Measurements from ENCODE around the gene TMEM14A.
A peak's percentile ranks its signal among the peaks of the same experiment; 100 is the strongest.
"Not testable (repeated sequence)": the region's sequence is repeated elsewhere in the genome, so short reads cannot be mapped to it uniquely, and the experiment has no call there.

TMEM14A gene

DNA sequence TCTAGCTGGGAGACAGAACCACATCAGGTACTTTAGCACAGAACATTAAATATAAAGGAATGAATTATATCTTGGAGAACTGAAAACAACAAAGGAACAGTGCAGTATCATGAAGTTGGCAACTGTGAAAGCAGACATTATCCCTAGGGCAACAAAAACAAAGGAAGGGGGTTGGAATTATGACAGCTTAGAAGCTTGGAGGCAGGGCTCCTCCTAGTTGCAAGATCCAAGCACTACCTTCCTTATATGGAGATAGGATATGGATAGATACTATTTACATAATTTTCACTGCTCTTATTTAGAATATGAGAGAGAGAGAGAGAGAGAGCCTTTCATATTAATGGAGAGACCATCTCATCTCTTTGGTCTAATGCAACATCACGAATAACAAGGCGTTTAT lies 27.0 kb downstream of the TMEM14A start:
- peak; percentile 37 for DNase-seq (ENCODE audit: low spot score)

DNA sequence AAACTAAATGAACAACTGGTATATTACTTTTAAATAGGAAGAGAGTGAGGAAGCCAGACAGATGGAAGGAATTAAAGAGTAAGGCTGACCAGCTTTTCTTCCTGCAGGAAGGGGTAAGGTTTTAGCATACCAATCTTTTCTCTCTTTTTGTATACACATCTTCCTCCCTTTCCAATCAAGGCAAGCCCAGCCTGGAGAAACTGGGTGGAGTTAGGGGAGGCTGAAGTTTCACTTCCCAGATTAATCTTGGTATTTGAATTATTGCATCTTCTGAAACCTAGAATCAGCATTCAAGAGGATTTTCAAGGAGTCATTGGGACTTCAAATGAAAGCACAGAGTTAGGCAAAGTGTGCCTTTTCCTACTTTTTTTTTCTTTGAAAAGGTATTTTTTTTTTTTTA lies 33.1 kb downstream of the TMEM14A start:
- no peak for DNase-seq (ENCODE audit: low spot score)

DNA sequence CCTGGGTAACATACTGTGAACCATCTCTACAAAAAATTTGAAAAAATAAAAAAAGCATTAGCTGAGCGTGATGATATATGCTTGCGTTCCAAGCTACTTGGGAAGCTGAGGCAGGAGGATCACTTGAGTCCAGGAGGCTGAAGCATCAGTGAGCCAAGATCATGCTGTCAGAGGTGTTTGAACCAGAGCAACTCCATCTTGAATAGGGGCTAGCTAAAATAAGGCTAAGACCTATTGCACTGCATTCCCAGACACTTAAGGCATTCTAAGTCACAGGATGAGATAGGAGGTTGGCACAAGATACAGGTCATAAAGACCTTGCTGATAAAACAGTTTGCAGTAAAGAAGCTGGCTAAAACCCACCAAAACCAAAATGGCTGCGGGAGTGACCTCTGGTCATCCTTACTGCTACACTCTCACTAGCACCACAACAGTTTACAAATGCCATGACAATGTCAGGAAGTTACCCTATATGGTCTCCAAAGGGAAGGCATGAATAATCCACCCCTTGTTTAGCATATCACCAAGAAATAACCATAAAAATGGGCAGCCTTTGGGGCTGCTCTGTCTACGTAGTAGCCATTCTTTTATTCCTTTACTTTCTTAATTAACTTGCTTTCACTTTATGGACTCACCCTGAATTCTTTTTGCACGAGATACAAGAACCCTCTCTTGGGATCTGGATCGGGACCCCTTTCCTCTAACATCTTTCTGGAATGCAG lies 34.0 kb downstream of the TMEM14A start:
- DNase-seq (ENCODE audit: low spot score) = not testable (repeated sequence)

DNA sequence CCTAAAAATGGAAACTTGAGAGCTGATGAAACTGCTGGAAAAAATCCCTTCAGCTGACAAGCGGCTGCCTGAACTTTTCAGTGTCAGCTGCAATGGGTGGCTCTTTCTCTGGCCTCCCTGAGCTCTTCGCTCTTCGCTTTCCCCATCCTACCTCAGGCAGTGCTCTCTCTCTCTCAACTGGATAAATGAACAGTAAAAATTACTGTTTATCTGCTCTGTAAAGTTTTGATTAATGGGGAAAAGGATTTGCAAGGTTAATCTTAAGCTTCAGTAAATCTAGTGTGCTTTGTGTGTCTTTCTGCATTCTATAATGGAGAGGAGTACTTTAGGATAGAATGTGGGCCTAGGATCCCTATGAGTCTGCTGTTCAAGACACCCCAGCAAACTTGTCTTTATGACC lies 35.1 kb downstream of the TMEM14A start:
- no peak for DNase-seq (ENCODE audit: low spot score)

DNA sequence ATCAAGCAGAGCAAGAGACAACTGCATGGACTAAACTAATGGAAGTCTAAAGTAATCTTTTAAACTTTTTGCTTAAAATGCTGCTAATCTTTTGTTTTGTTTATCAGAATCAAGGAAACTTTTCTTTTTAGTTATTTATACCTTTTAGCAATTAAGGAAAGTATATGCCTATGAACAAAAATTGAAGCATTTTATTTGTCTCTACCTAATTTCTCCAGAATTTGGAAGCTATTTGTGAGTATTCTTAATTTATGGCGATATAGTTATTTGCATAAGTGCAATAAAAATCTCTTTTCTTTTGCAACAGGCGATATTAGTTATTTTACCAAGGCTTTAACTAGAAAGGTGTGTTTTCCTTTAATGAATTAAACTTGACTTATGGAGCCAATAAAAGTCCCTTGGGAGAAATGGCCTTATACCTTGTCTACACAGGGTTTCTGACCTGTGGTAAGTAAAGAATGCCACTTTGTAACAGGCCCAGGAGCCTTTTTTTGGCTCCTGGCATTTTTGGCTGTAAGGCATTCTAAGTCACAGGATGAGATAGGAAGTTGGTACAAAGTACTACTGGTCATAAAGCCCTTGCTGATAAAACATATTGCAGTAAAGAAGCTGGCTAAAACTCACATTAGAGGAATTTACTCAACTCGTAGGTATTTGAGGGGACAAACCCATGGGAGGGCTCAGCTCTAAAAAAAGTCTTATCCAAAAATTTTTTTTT lies 37.2 kb downstream of the TMEM14A start:
- no peak for DNase-seq (ENCODE audit: low spot score)

DNA sequence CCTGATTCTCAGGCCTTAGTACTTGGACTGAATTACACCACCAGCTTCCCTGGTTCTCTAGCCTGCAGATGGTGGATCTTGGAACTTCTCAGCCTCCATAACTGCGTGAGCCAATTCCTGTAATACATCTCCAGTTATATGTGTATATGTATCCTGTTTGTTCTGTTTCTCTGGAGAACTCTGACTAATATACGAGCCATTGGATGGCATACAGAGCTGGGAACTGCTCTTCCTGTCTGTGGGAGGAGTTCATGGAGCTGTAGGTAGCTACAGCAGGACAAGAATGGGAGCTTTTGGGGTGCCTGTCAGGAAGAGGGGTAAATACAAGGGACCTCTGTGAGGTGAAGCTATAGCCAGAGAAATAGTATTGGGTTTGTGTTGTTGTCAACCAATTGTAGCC lies 41.2 kb downstream of the TMEM14A start:
- DNase-seq (ENCODE audit: low spot score) = no peak

DNA sequence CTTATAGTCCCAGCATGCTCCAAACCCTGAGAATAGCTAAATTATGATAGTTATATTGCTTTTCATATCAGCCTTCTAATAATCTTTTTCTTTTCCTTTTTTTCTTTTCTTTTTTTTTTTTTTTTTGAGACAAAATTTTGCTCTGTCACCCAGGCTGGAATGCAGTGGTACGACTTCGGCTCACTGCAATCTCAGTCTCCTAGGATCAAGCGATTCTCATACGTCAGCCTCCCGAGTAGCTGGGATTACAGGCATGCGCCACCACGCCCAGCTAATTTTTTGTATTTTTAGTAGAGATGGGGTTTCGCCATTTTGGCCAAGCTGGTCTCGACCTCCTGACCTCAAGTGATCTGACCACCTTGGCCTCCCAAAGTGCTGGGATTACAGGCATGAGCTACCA lies 43.8 kb downstream of the TMEM14A start:
- not testable (repeated sequence) for DNase-seq (ENCODE audit: low spot score)

DNA sequence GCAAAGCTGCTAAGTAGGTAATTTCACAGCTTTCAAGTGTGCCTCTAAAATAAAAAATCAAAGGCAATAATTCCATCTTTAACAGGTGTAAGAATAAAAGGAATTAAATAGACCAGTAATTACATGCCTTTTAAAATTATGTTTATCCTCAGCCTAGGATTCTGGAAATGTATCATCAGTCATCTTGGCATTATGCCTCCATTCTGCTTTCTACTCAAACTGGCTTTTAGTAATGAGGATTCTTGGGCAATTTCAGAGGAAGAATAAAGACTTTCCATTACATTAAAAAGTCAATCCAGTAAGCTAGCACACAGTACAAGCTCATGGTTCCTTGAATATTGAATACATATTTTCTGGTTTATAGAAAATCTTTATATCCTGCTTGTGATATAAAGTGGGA lies 47.6 kb downstream of the TMEM14A start:
- DNase-seq (ENCODE audit: low spot score) = no peak

DNA sequence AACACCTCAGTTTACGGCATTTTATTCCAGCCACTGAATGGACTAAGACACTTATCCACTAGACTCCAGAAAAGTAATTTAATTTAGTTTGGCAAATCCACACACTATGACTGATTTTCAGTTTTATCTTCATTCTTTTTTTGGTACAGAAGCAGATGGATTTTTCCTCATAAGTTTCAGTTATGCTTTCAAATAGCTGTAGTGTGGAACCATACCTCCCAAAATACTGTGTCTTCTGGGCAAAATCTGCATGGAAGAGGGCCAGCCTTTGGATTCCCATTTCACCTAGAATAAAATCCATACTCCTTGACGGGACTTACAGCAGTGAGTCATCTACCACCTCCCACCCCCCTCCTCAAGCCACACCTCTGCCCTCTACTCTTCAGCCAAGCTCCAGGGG lies 49.4 kb downstream of the TMEM14A start:
- DNase-seq (ENCODE audit: low spot score) = no peak

DNA sequence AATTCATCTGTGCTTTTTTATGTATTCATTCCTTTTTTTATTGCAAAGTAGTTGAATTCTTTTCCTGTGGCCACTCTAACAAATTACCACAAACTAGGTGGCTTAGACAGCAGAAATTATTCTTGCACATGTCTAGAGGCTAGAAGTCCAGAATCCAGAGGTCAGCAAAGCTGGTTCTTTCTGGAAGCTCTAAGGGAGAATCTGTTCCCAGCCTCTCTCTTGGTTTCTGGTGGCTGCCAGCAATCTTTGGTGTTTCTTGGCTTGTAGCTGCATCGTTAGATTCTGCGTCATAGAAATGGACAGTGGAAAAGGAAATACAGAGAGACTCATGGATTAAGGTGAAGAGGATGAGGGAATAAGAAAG lies 53.1 kb downstream of the TMEM14A start:
- no peak for DNase-seq (ENCODE audit: low spot score)

DNA sequence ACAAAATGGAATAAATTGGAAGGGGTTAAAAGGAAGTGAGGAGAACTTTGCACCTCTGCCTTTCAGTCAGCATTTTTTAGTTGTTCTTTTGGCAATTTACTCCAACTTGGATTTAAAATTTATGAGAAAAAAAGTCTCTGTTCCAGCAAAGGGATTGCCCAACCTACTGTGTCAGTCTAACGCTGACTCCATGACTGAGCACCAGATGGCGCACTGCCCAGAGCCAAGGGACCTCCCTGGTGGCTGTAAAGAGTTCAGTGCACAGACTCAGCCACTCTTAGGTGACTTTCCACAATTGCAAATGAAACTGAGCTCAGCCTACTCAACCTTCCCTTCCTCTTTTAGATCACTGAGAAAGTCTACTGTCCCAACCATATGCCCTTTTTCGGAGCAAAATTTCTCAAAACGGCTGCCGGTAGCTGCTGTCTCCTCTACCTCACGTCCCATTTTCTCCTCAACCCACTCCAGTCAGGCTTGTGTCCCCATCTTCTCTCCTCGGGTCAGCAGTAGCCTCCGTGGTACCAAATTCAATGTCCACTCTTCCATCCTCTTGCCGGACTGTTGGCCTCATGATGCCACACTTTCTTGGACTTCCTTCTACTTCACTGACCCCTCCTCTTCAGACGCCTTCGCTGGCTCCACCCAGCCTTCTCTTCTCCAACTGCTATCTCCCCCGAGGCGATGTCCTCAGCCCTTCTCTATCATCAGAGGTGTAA lies 53.7 kb downstream of the TMEM14A start:
- DNase-seq (ENCODE audit: low spot score) = peak; percentile 80

DNA sequence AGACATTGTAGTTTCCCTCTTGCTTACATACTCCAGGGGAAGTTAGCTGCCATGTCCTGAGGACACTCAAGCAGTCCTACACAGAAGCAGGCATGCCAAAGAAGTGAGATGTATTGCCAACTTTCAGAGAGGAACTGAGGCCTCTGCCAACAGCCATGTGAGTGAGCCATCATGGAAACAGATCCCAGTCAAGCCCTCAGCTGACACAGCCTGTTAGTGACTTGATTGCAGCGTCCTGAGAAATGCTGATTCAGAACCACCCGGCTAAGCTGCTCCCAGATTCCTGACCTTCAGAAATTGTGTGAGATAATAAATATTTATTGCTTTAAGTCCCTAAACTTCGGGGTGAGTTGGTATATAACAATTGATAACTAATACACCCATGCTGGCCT lies 54.2 kb downstream of the TMEM14A start:
- no peak for DNase-seq (ENCODE audit: low spot score)

DNA sequence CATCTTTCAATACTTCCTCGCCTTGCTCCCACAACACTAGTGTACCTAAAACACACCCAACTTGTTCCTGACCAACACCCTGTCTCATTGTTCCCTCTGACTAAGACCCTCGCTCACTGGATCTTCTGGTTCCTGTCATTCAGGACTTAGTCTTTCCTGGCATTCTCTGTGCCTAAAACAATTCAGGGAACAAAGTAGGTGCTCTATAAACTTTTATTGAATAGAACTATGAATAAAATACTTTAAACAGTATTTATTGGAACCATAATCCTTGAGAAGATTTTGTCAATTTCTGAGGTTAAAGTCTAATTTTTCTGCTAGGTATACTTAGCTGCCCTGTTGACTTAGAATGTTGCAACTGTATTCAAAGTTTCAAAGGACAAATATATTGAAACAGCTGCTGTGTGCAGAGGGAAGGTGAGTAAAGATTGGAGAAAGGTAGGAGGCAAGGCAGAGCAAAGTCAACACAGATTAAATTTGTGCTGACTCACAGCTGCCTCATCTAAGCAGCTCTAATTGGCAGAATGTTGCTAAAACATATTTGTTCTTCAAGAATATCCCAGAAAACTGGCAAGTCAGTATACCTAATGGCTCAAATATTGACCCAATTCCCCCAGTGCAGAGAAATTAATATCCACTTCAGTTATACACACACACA lies 54.8 kb downstream of the TMEM14A start:
- no peak for DNase-seq (ENCODE audit: low spot score)

DNA sequence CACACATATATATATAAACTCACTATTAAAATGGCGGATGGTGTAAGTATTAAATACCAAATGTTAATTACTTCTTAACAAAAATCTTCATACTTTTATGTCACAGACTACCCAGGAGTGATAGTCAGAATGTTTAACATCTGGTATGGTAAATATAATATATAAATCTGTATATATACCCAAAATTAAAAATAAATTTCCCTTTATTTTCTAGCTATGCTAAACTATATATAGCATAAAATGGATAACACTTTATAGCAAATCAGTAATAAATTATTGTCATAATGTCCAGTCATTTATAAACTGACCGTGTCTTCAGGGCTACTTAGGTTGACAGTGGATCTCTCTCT lies 55.3 kb downstream of the TMEM14A start:
- no peak for DNase-seq (ENCODE audit: low spot score)

DNA sequence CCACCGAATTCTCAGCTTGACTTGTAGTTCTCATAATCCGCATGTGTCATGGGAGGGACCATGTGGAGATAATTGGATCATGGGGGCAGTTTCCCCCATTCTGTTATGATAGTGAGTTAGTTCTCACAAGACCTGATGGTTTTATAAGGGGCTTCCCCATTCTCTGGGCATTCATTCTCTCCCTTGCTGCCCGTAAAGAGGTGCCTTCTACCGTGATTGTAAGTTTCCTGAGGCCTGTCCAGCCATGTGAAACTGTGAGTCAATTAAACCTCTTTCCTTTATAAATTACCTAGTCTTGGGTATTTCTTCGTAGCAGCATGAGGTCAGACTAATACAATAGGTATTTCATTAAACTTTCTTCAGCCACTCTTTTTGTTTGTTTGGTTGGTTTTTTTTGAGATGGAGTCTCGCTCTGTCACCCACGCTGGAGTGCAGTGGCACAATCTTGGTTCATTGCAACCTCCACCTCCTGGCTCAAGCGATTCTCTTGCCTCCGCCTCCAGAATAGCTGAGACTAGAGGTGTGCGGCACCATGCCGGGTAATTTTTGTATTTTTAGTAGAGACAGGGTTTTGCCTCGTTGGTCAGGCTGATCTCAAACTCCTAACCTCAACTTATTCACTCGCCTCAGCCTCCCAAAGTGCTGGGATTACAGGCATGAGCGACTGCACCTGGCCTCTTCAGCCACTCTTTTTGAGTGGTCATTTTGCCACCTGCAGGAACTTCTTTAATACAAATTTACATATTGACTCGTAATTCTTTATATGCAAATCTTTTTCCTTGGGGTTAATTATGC lies 56.0 kb downstream of the TMEM14A start:
- no peak for DNase-seq (ENCODE audit: low spot score)

DNA sequence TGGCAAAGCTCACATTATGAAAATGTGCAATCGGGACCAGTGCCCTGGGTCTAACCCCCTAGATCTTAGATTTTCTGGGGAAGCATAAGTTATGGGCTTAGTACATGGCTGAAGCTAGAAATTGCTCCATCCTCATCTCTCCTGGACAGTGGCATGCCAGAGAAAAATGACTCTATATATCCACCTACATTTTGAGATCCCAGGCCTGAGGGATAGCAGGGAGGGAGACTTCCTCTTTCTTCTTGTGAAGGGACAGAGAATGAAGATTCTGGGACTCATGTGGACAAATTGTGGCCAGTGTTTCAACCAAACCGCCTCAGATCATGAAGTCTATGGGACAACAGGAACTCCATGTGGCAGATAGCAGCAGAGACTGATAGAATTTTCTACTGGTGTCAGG lies 57.0 kb downstream of the TMEM14A start:
- no peak for DNase-seq (ENCODE audit: low spot score)

DNA sequence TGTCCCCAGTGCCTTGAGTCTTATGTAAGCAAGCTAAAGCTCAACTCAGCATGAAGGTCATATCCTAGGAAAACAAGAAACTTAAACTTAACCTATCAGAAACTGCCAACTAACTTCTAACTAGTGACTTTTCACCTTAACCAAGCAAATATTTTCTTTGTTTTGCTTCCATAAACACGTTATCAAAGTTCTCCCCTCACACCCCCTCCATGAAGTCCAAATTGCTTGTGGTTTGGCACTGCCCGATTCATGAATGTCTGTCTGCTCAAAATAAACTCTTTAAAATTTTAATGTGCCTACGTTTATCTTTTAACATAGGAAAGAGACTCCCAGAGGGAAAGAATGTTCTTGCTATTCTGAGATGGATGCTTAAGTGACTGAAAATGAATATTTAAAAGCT lies 57.5 kb downstream of the TMEM14A start:
- DNase-seq (ENCODE audit: low spot score) = no peak

DNA sequence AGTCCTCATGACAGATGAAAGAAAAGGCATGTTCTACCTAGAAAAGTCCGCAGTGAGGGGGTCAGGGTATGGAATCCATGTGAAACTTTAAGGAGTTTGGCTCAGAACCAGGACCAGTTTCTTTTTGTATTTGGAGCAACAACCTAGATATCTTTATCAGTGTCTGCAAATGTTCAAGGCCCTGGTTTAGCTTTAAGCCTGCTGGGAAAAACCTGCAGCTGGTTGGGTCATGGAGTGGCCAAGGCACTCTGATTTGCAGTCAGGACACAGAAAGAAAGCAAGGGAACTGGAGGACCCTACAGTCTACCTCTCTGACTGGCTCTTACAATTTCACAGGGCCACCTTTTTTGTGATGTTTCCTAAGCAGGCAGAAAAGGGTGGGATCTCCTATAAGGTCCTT lies 58.7 kb downstream of the TMEM14A start:
- DNase-seq (ENCODE audit: low spot score) = no peak

DNA sequence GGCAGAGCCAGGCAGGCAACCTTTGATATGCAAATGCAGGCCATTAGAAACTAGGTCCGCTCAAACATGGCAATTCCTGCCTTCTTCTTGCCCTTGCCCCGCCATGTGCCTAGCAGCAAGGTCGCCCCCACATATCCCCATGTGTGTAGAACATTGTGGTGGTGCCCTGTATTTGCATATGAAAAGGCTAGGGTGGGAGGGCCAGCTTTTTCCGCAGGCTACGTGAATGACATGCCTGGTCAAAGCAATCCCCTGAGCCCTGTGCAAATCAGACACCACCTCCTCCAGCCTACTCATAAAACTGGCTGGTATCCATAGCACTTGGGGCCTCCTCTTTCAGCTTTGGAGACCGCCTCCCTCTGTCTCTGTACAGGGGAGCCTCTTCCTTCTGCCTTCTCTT lies 60.8 kb downstream of the TMEM14A start:
- DNase-seq (ENCODE audit: low spot score) = no peak

DNA sequence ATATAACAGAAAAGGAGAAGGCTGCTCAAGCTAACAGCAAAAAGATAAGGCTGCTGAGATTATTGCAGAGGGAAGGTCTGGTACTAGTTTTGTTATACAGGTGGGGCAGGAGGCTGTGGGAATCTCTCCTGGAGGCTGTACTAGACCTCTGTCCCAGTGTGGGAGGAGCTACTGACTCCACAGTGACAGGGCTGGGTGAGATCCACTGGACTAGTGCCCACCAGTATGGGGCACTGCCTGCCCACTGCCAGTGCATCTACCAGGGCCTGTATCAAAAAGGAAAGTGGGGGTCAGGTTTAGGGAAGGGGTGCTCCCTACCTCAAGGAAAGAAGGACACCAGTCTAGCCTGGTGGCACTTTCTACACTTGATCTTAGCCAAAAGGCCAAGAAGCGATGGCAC lies 62.3 kb downstream of the TMEM14A start:
- no peak for DNase-seq (ENCODE audit: low spot score)

DNA sequence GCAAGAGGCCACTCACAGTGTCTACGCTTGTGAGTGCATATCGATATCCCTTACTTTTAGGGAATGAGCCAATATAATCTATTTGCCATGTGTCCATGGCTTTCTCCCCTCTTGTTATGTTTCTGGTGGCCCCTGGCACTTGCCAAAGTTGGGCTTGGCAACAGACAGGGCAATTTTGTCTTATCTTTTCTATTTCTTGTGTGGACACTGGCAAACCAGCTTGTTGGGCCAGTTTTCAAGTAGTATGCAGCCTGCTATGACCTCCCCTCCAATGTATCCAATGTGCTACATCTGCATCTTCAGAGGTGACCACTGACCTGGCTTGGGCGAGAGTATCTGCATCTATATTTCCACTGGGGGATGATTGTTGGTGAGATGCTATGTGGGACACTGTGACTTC lies 63.2 kb downstream of the TMEM14A start:
- DNase-seq (ENCODE audit: low spot score) = no peak

DNA sequence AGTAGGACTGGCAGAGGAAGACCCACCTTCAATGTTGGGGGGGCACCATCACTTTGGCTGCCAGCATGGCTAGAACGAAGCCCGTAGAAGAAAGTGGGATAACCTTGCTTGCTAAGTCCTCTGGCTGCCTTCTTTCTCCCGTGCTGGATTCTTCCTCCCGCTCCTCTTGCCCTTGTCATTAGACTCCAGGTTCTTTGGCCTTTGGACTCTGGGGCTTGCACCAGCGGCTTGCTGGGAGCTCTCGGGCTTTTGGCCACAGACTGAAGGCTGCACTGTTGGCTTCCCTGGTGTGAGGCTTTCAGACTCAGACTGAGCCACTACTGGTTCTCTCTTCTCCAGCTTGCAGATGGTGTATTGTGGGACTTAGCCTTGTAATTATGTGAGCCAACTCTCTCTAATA lies 64.2 kb downstream of the TMEM14A start:
- DNase-seq (ENCODE audit: low spot score) = no peak
